ENCODE data around the gene GPR132. TPM values are rescaled to one million over a fixed set of nuclear protein-coding genes. Genes with fewer than 3 reads are reported as not detected.
"Not testable (repeated sequence)": the region's sequence is repeated elsewhere in the genome, so short reads cannot be mapped to it uniquely, and the experiment has no call there.

The GPR132 gene
- total RNA-seq (5.9 TPM), polyA plus RNA-seq (7.4 TPM)
- long read RNA-seq, donor 1, partial matches to known transcripts: 0 of 1 reads
- long read RNA-seq, donor 1, other reads (novel, unspliced or antisense): 0 of 1 reads
- long read RNA-seq, donor 2: 0 reads
- long read RNA-seq, donor 3: 0 reads
- long read RNA-seq, donor 4: 0 reads
- long read RNA-seq, donor 5, partial matches to known transcripts: 0 of 1 reads
- long read RNA-seq, donor 5, other reads (novel, unspliced or antisense): 0 of 1 reads
- long read RNA-seq, donor 6: 0 reads
- long read RNA-seq, donor 7: 0 reads
- long read RNA-seq, donor 8: 0 reads
- long read RNA-seq, donor 9: 0 reads
- long read RNA-seq, donor 10: 0 reads

- H3K36me3 ChIP-seq (ENCODE audit: control insufficient read depth in 2 of 2, insufficient read depth in 2 of 2, low read length in 1 of 2): no peaks in the 10 kb centered on the region
- H3K4me3 ChIP-seq (ENCODE audit: low read length in 2 of 2): peak within 1 kb of the TSS; percentile 22 to 29
- H3K9me3 ChIP-seq (ENCODE audit: control insufficient read depth in 2 of 2, insufficient read depth in 1 of 2, low read length in 1 of 2): peaks cover 0 to 2% of the 10 kb centered on the region in 2 donors
- H3K27me3 ChIP-seq (ENCODE audit: control insufficient read depth in 2 of 2, insufficient read depth in 1 of 2, low read length in 1 of 2): no peaks in the 10 kb centered on the region
- H3K4me1 ChIP-seq (ENCODE audit: control insufficient read depth in 2 of 2, insufficient read depth in 2 of 2, low read length in 2 of 2): peaks cover 25 to 58% of the 10 kb centered on the region in 2 donors
- peak in 7 of 9 donors; percentile 54 to 89 (median 57) for DNase-seq (ENCODE audit: low read depth in 6 of 9, low spot score in 9 of 9)
- peak within 1 kb of the TSS; percentile 67 to 84 for H3K27ac ChIP-seq (ENCODE audit: low read depth in 1 of 2, low read length in 1 of 2)
- WGBS: 24% methylated on average over 22 of the region's 22 CpGs
Measured at GRCh38 chr14:105065280-105066228, at the start of gene GPR132. GPR132 (minus strand) TSS chr14:105065430; CDS start chr14:105055420, 10,010 bp downstream.

- H3K36me3 ChIP-seq (ENCODE audit: control insufficient read depth in 2 of 2, insufficient read depth in 2 of 2, low read length in 1 of 2); H3K4me1 ChIP-seq (ENCODE audit: control insufficient read depth in 2 of 2, insufficient read depth in 2 of 2, low read length in 2 of 2); DNase-seq (ENCODE audit: low read depth in 6 of 9, low spot score in 9 of 9); H3K4me3 ChIP-seq (ENCODE audit: low read length in 2 of 2); H3K27me3 ChIP-seq (ENCODE audit: control insufficient read depth in 2 of 2, insufficient read depth in 1 of 2, low read length in 1 of 2); H3K9me3 ChIP-seq (ENCODE audit: control insufficient read depth in 2 of 2, insufficient read depth in 1 of 2, low read length in 1 of 2); H3K27ac ChIP-seq (ENCODE audit: low read depth in 1 of 2, low read length in 1 of 2): not testable (repeated sequence)
- WGBS: 98% methylated on average over 8 of the region's 8 CpGs
Measured at GRCh38 chr14:105109243-105109642, 44.0 kb upstream of the GPR132 start.

- Histone ChIP-seq H3K27me3 (ENCODE audit: control insufficient read depth in 2 of 2, insufficient read depth in 1 of 2, low read length in 1 of 2) (no peaks in the 10 kb centered on the region), H3K4me1 (ENCODE audit: control insufficient read depth in 2 of 2, insufficient read depth in 2 of 2, low read length in 2 of 2) (no peaks in the 10 kb centered on the region), H3K4me3 (ENCODE audit: low read length in 2 of 2) (no peak overlapping the region), H3K9me3 (ENCODE audit: control insufficient read depth in 2 of 2, insufficient read depth in 1 of 2, low read length in 1 of 2) (no peaks in the 10 kb centered on the region), H3K36me3 (ENCODE audit: control insufficient read depth in 2 of 2, insufficient read depth in 2 of 2, low read length in 1 of 2) (no peaks in the 10 kb centered on the region), H3K27ac (ENCODE audit: low read depth in 1 of 2, low read length in 1 of 2) (no peak overlapping the region)
- WGBS: 88% methylated on average over 7 of the region's 7 CpGs
- no peak for DNase-seq (ENCODE audit: low read depth in 6 of 9, low spot score in 9 of 9)
Measured at GRCh38 chr14:105108516-105108864, 43.3 kb upstream of the GPR132 start.

- no peak overlapping the region for H3K27ac ChIP-seq (ENCODE audit: low read depth in 1 of 2, low read length in 1 of 2)
- H3K4me1 ChIP-seq (ENCODE audit: control insufficient read depth in 2 of 2, insufficient read depth in 2 of 2, low read length in 2 of 2): no peaks in the 10 kb centered on the region
- no peaks in the 10 kb centered on the region for H3K27me3 ChIP-seq (ENCODE audit: control insufficient read depth in 2 of 2, insufficient read depth in 1 of 2, low read length in 1 of 2)
- 86% methylated on average over 9 of the region's 9 CpGs for WGBS
- H3K36me3 ChIP-seq (ENCODE audit: control insufficient read depth in 2 of 2, insufficient read depth in 2 of 2, low read length in 1 of 2): no peaks in the 10 kb centered on the region
- DNase-seq (ENCODE audit: low read depth in 6 of 9, low spot score in 9 of 9): no peak
- H3K9me3 ChIP-seq (ENCODE audit: control insufficient read depth in 2 of 2, insufficient read depth in 1 of 2, low read length in 1 of 2): no peaks in the 10 kb centered on the region
- no peak overlapping the region for H3K4me3 ChIP-seq (ENCODE audit: low read length in 2 of 2)
Measured at GRCh38 chr14:105107781-105108515, 42.7 kb upstream of the GPR132 start.

- H3K9me3 ChIP-seq (ENCODE audit: control insufficient read depth in 2 of 2, insufficient read depth in 1 of 2, low read length in 1 of 2): no peaks in the 10 kb centered on the region
- H3K4me1 ChIP-seq (ENCODE audit: control insufficient read depth in 2 of 2, insufficient read depth in 2 of 2, low read length in 2 of 2): no peaks in the 10 kb centered on the region
- no peak for DNase-seq (ENCODE audit: low read depth in 6 of 9, low spot score in 9 of 9)
- H3K36me3 ChIP-seq (ENCODE audit: control insufficient read depth in 2 of 2, insufficient read depth in 2 of 2, low read length in 1 of 2): no peaks in the 10 kb centered on the region
- no peak overlapping the region for H3K4me3 ChIP-seq (ENCODE audit: low read length in 2 of 2)
- 97% methylated on average over 7 of the region's 7 CpGs for WGBS
- no peak overlapping the region for H3K27ac ChIP-seq (ENCODE audit: low read depth in 1 of 2, low read length in 1 of 2)
- peaks cover 0 to under 1% of the 10 kb centered on the region in 2 donors for H3K27me3 ChIP-seq (ENCODE audit: control insufficient read depth in 2 of 2, insufficient read depth in 1 of 2, low read length in 1 of 2)
Measured at GRCh38 chr14:105107351-105107750, 42.1 kb upstream of the GPR132 start.

- H3K36me3 ChIP-seq (ENCODE audit: control insufficient read depth in 2 of 2, insufficient read depth in 2 of 2, low read length in 1 of 2): no peaks in the 10 kb centered on the region
- no peak for DNase-seq (ENCODE audit: low read depth in 6 of 9, low spot score in 9 of 9)
- H3K9me3 ChIP-seq (ENCODE audit: control insufficient read depth in 2 of 2, insufficient read depth in 1 of 2, low read length in 1 of 2): no peaks in the 10 kb centered on the region
- H3K4me3 ChIP-seq (ENCODE audit: low read length in 2 of 2): no peak overlapping the region
- H3K27ac ChIP-seq (ENCODE audit: low read depth in 1 of 2, low read length in 1 of 2): no peak overlapping the region
- H3K4me1 ChIP-seq (ENCODE audit: control insufficient read depth in 2 of 2, insufficient read depth in 2 of 2, low read length in 2 of 2): no peaks in the 10 kb centered on the region
- peaks cover 0 to 6% of the 10 kb centered on the region in 2 donors for H3K27me3 ChIP-seq (ENCODE audit: control insufficient read depth in 2 of 2, insufficient read depth in 1 of 2, low read length in 1 of 2)
- 64% methylated on average over 7 of the region's 7 CpGs for WGBS
Measured at GRCh38 chr14:105105158-105105557, 39.9 kb upstream of the GPR132 start.

GRCh38 chr14:105102893-105103292, 37.7 kb upstream of the GPR132 start:
- H3K27ac ChIP-seq (ENCODE audit: low read depth in 1 of 2, low read length in 1 of 2): no peak overlapping the region

GRCh38 chr14:105102361-105102870, 37.2 kb upstream of the GPR132 start:
- 96% methylated on average over 7 of the region's 7 CpGs for WGBS

More at GRCh38 chr14:105102893-105103292, 37.7 kb upstream of the GPR132 start:
- peaks cover 0 to 4% of the 10 kb centered on the region in 2 donors for H3K9me3 ChIP-seq (ENCODE audit: control insufficient read depth in 2 of 2, insufficient read depth in 1 of 2, low read length in 1 of 2)
- WGBS: 94% methylated on average over 3 of the region's 3 CpGs
- no peak for DNase-seq (ENCODE audit: low read depth in 6 of 9, low spot score in 9 of 9)
- H3K4me1 ChIP-seq (ENCODE audit: control insufficient read depth in 2 of 2, insufficient read depth in 2 of 2, low read length in 2 of 2): no peaks in the 10 kb centered on the region
- H3K36me3 ChIP-seq (ENCODE audit: control insufficient read depth in 2 of 2, insufficient read depth in 2 of 2, low read length in 1 of 2): no peaks in the 10 kb centered on the region
- H3K4me3 ChIP-seq (ENCODE audit: low read length in 2 of 2): no peak overlapping the region
- peaks cover 0 to 6% of the 10 kb centered on the region in 2 donors for H3K27me3 ChIP-seq (ENCODE audit: control insufficient read depth in 2 of 2, insufficient read depth in 1 of 2, low read length in 1 of 2)

More at GRCh38 chr14:105102361-105102870, 37.2 kb upstream of the GPR132 start:
- DNase-seq (ENCODE audit: low read depth in 6 of 9, low spot score in 9 of 9): no peak
- no peaks in the 10 kb centered on the region for H3K36me3 ChIP-seq (ENCODE audit: control insufficient read depth in 2 of 2, insufficient read depth in 2 of 2, low read length in 1 of 2)
- H3K9me3 ChIP-seq (ENCODE audit: control insufficient read depth in 2 of 2, insufficient read depth in 1 of 2, low read length in 1 of 2): peaks cover 0 to 4% of the 10 kb centered on the region in 2 donors
- H3K4me3 ChIP-seq (ENCODE audit: low read length in 2 of 2): no peak overlapping the region
- H3K27me3 ChIP-seq (ENCODE audit: control insufficient read depth in 2 of 2, insufficient read depth in 1 of 2, low read length in 1 of 2): peaks cover 0 to 8% of the 10 kb centered on the region in 2 donors
- no peak overlapping the region for H3K27ac ChIP-seq (ENCODE audit: low read depth in 1 of 2, low read length in 1 of 2)
- peaks cover 0 to 2% of the 10 kb centered on the region in 2 donors for H3K4me1 ChIP-seq (ENCODE audit: control insufficient read depth in 2 of 2, insufficient read depth in 2 of 2, low read length in 2 of 2)

Data from thymus (tissue), 14 donors.